Mesendoderm (in vitro differentiated cells): ENCODE measurements around the gene ABHD17A.

Experiments
- DNase-seq: peaks from one replicate; pipeline ENCODE4 v3.0.0; 2013
- H2AK5ac ChIP-seq: 2 replicates; pipeline ENCODE4 v1.6.1; 2013; ENCODE audit warnings: low read length, inconsistent platforms
- H2BK120ac ChIP-seq: 2 replicates; pipeline ENCODE4 v1.6.1; 2013; ENCODE audit warnings: low read depth, mild to moderate bottlenecking, low read length, moderate library complexity, mixed read lengths
- H2BK15ac ChIP-seq: replicated peaks from 2 replicates; pipeline ENCODE4 v1.6.1; 2013; ENCODE audit warnings: low read depth, mild to moderate bottlenecking, moderate library complexity
- H2BK5ac ChIP-seq: 2 replicates; pipeline ENCODE4 v1.6.1; 2013; ENCODE audit warnings: low read length, inconsistent platforms
- H3K18ac ChIP-seq: 2 replicates; pipeline ENCODE4 v1.6.1; 2013; ENCODE audit warnings: mild to moderate bottlenecking, low read length, mixed read lengths
- H3K23ac ChIP-seq: one replicate; pipeline ENCODE4 v1.6.1; 2013; ENCODE audit warnings: low read length
- H3K27ac ChIP-seq: 2 replicates; pipeline ENCODE4 v1.5.1; 2013; ENCODE audit warnings: low read depth, mild to moderate bottlenecking, inconsistent platforms, low read length, moderate library complexity
- H3K27me3 ChIP-seq: 2 replicates; pipeline ENCODE4 v1.6.1; 2013; ENCODE audit warnings: low read length, control low read depth, mild to moderate bottlenecking, inconsistent platforms; ENCODE audit not compliant: insufficient read depth, poor library complexity
- H3K36me3 ChIP-seq: 2 replicates; pipeline ENCODE4 v1.6.1; 2013; ENCODE audit warnings: low read length, inconsistent platforms; ENCODE audit not compliant: control insufficient read depth, insufficient read depth
- H3K4ac ChIP-seq: one replicate; pipeline ENCODE4 v1.6.1; 2013; ENCODE audit warnings: low read depth, mild to moderate bottlenecking, low read length, moderate library complexity
- H3K4me1 ChIP-seq: 2 replicates; pipeline ENCODE4 v1.6.1; 2013; ENCODE audit warnings: low read depth, low read length, inconsistent platforms; ENCODE audit not compliant: control insufficient read depth
- H3K4me2 ChIP-seq: 2 replicates; pipeline ENCODE4 v1.6.1; 2013; ENCODE audit warnings: low read length
- H3K4me3 ChIP-seq: 2 replicates; pipeline ENCODE4 v1.5.1; 2013; ENCODE audit warnings: mild to moderate bottlenecking, low read length
- H3K56ac ChIP-seq: one replicate; pipeline ENCODE4 v1.6.1; 2013; ENCODE audit warnings: low read length
- H3K79me1 ChIP-seq: 2 replicates; pipeline ENCODE4 v1.6.1; 2013; ENCODE audit warnings: low read length, inconsistent platforms
- H3K79me2 ChIP-seq: 2 replicates; pipeline ENCODE4 v1.6.1; 2013; ENCODE audit warnings: mild to moderate bottlenecking, low read length; ENCODE audit not compliant: control insufficient read depth, insufficient read depth
- H3K9ac ChIP-seq: 2 replicates; pipeline ENCODE4 v1.6.1; 2013; ENCODE audit warnings: low read length, inconsistent platforms
- H4K5ac ChIP-seq: one replicate; pipeline ENCODE4 v1.6.1; 2013; ENCODE audit warnings: low read length
- H4K8ac ChIP-seq: one replicate; pipeline ENCODE4 v1.6.1; 2013; ENCODE audit warnings: low read depth, mild to moderate bottlenecking, control low read depth, low read length, moderate library complexity
- WGBS: extraction: QIAGEN DNeasy Blood & Tissue Kit; methylation state at CpG from one replicate; pipeline ENCODE4 v1.1.7; 2013; ENCODE audit warnings: low lambda C conversion rate, missing lambda C conversion rate; ENCODE audit not compliant: insufficient coverage; ENCODE audit errors: extremely low coverage; 5-methylcytosine and 5-hydroxymethylcytosine counted together

Gene ABHD17A

DNA sequence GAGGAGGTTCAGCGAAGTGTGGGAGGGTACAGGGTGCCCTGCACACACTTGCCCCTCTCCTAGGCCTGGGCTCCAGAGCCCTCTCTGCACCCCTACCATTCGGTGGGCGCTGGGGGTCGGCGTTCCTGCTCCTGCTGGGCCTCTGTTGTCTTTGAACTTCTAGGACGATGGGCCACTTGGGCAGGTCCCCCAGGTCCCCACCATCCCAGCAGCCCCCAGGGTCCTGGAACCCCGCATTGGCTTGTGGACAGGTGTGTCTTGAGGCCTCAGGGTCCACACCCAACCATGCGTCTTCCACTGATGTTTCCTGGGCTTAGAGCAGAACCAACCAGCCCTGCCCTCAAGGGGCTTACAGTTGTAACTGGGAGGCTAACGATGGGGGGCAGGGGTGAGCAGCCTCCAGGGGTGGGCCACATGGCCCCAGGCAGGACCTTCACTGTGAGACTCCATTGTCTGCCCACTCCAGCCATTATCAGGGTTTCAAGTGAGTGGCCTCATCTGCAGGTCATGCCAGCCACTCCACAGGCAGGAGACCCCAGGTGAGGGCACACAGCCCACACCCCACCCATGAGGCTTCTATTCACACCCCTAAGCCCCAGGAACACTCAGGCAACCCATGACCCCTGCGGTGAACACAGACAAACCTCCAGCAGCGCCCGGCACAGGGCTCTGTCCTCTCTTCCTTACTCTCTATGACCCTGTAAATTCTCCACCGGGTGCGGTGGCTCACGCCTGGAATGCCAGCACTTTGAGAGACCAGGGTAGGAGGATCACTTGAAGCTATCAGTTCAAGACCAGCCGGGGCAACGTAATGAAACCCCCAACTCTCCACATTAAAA, 19.9 kb downstream of the ABHD17A start:
- peak overlapping the region; percentile 3 for H3K18ac ChIP-seq
- peak overlapping the region; percentile 85 for H3K23ac ChIP-seq
- H3K79me2 ChIP-seq, result peaks cover 21% of the 10 kb centered on the region
- no peaks in the 10 kb centered on the region for H3K36me3 ChIP-seq
- no peak overlapping the region for H2AK5ac ChIP-seq
- no peak overlapping the region for H3K4ac ChIP-seq
- H3K79me1 ChIP-seq, result peaks cover 4% of the 10 kb centered on the region
- no peak for DNase-seq
- no CpG with 5 or more reads among the region's 17 CpGs for WGBS
- peak overlapping the region; percentile 96 for H3K56ac ChIP-seq
- no peaks in the 10 kb centered on the region for H3K27me3 ChIP-seq
- H4K5ac ChIP-seq, result no peak overlapping the region
- no peak overlapping the region for H4K8ac ChIP-seq
- no peak overlapping the region for H3K27ac ChIP-seq
- H3K4me2 ChIP-seq, result peak overlapping the region; percentile 74
- no peak overlapping the region for H2BK120ac ChIP-seq
- peak overlapping the region; percentile 86 for H3K9ac ChIP-seq
- H3K4me1 ChIP-seq, result peaks cover 7% of the 10 kb centered on the region
- no peak overlapping the region for H3K4me3 ChIP-seq
- H2BK15ac ChIP-seq, result no peak overlapping the region
- H2BK5ac ChIP-seq, result no peak overlapping the region

DNA sequence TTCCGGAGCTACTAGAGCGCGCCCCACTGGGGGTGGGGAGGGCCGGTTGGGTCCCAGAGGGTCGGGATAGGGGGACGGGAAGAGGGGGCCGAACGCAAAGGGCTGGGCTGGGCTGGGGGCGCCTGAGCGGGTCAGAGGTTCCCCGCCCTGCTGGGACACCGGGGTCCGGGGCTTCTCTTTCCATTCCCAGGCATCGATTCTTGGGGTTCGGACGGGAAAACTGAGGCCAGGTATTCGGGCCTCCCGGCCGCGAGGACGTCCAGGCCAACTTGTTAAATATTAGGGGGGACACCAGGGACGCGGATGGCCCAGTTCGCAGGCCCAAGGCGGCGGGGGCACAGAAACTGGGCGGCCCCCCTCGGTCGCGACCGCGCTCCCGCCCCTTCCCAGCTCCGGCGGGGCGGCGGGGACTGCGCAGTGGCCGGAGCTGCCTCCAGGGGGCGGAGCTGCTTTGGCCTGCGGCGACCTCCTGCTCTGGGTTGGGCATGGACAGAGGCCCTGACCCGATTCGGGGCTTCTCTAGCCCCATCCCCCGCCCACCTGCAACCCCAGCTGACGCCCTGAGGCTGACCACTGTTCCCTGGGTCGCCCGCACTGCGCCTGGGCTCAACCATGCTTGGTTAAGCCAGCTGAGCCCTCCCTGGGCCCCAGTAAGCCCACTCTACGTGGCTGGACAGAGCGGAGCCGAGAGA, 20.7 kb downstream of the ABHD17A start:
- H4K8ac ChIP-seq, result peak overlapping the region; percentile 82
- H3K79me2 ChIP-seq, result peaks cover 27% of the 10 kb centered on the region
- peak overlapping the region; percentile 94 for H3K9ac ChIP-seq
- H3K18ac ChIP-seq, result peak overlapping the region; percentile 96
- peaks cover 4% of the 10 kb centered on the region for H3K79me1 ChIP-seq
- peak overlapping the region; percentile 74 for H3K4me2 ChIP-seq
- peak overlapping the region; percentile 98 for H3K4ac ChIP-seq
- no peak overlapping the region for H4K5ac ChIP-seq
- H2BK15ac ChIP-seq, result peak overlapping the region; percentile 10
- H3K36me3 ChIP-seq, result no peaks in the 10 kb centered on the region
- WGBS, result no CpG with 5 or more reads among the region's 52 CpGs
- H3K4me1 ChIP-seq, result peaks cover 8% of the 10 kb centered on the region
- H2AK5ac ChIP-seq, result no peak overlapping the region
- H3K27me3 ChIP-seq, result no peaks in the 10 kb centered on the region
- peak overlapping the region; percentile 92 for H3K27ac ChIP-seq
- peak overlapping the region; percentile 85 for H3K23ac ChIP-seq
- H2BK5ac ChIP-seq, result peak overlapping the region; percentile 27
- peak overlapping the region; percentile 96 for H3K56ac ChIP-seq
- DNase-seq, result peak; percentile 83
- peak overlapping the region; percentile 69 for H2BK120ac ChIP-seq
- peak overlapping the region; percentile 54 for H3K4me3 ChIP-seq

DNA sequence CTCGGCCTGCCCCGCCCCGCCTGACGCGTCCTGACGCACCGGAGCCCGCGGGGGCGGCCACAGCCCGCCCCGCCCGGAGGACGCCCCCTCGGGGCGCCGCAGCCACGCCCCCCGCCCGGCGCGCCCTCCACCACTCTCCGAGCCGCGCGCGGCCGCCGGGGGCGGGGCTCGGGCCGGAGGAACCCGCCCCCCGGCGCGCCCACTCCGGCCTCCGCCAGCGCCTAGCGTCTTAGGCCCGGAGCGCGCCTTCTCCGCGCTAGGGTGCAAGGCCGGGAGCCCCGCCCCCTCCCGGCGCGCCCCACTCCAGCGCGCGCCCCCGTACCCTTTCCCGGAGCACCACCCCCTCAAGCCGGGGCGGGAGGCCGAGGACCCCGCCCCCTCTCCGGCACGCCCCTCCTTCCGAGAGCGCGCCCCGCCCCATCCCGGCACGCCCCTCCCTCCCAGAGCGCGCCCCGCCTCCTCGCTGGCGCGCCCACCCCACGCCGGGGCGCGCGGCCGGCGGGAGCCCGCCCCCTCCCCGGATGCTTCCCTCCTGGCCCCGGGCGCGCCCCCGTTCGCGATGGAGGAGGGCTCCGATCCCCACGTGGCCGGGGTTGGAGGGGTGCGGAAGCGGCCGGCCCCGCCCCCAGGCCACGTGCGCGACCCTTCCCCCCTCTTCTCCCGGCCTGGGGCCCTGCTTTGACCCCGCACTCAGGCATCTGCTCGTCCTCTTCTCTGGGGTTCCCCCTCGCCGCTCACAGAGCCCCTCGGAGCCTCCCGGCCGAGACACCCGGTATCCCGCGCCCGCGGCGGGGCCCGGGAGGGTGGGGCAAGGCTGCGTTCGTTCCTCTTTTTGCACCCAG, 21.4 kb downstream of the ABHD17A start:
- peaks cover 10% of the 10 kb centered on the region for H3K4me1 ChIP-seq
- H3K23ac ChIP-seq, result no peak overlapping the region
- WGBS, result no CpG with 5 or more reads among the region's 115 CpGs
- peak overlapping the region; percentile 27 for H2BK5ac ChIP-seq
- H3K79me2 ChIP-seq, result peaks cover 34% of the 10 kb centered on the region
- peak overlapping the region; percentile 98 for H3K4ac ChIP-seq
- peak overlapping the region; percentile 92 for H3K27ac ChIP-seq
- no peaks in the 10 kb centered on the region for H3K36me3 ChIP-seq
- H2BK120ac ChIP-seq, result peak overlapping the region; percentile 69
- no peak overlapping the region for H2AK5ac ChIP-seq
- H4K5ac ChIP-seq, result no peak overlapping the region
- peak overlapping the region; percentile 54 for H3K4me3 ChIP-seq
- peaks cover 6% of the 10 kb centered on the region for H3K79me1 ChIP-seq
- no peaks in the 10 kb centered on the region for H3K27me3 ChIP-seq
- DNase-seq, result peak; percentile 96
- peak overlapping the region; percentile 39 for H3K4me2 ChIP-seq
- H4K8ac ChIP-seq, result peak overlapping the region; percentile 82
- peak overlapping the region; percentile 96 for H3K18ac ChIP-seq
- H3K56ac ChIP-seq, result peak overlapping the region; percentile 93
- peak overlapping the region; percentile 94 for H3K9ac ChIP-seq
- H2BK15ac ChIP-seq, result peak overlapping the region; percentile 10

DNA sequence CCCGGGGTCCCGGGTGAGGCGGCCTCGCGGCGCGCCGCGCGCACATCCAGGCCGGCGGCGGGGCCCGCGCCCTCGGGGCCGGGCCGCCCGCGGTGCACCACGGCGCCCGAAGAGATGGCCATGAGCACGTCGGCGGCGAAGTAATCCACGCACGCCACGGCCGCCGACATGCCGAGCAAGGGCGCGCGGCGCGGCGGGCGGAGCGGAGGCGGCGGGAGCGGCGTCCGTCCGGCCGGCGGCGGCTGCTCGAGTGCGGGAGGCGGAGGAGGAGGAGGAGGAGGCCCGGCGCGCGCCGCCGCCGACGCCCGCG, 22.0 kb downstream of the ABHD17A start, which contains the start of gene KLF16:
KLF16 (minus strand) TSS at position 252 of the 310 bp plus-strand sequence; CDS start at position 170, 82 bp downstream.
- H4K5ac ChIP-seq, result no peak within 1 kb of the TSS
- peak within 1 kb of the TSS; percentile 82 for H4K8ac ChIP-seq
- peak within 1 kb of the TSS; percentile 88 for H3K4me3 ChIP-seq
- DNase-seq, result no peak
- WGBS, result no CpG with 5 or more reads among the region's 63 CpGs
- H3K4me1 ChIP-seq, result peaks cover 10% of the 10 kb centered on the region
- peak within 1 kb of the TSS; percentile 93 for H3K56ac ChIP-seq
- H3K79me2 ChIP-seq, result peaks cover 40% of the 10 kb centered on the region
- H3K9ac ChIP-seq, result peak within 1 kb of the TSS; percentile 94
- H2BK5ac ChIP-seq, result peak within 1 kb of the TSS; percentile 27
- H3K36me3 ChIP-seq, result no peaks in the 10 kb centered on the region
- H2BK120ac ChIP-seq, result peak within 1 kb of the TSS; percentile 69
- peak within 1 kb of the TSS; percentile 92 for H3K27ac ChIP-seq
- H3K4me2 ChIP-seq, result peak within 1 kb of the TSS; percentile 84
- H3K27me3 ChIP-seq, result no peaks in the 10 kb centered on the region
- H3K23ac ChIP-seq, result no peak within 1 kb of the TSS
- H3K79me1 ChIP-seq, result peaks cover 10% of the 10 kb centered on the region
- H2AK5ac ChIP-seq, result no peak within 1 kb of the TSS
- H3K18ac ChIP-seq, result peak within 1 kb of the TSS; percentile 96
- peak within 1 kb of the TSS; percentile 10 for H2BK15ac ChIP-seq
- peak within 1 kb of the TSS; percentile 98 for H3K4ac ChIP-seq

DNA sequence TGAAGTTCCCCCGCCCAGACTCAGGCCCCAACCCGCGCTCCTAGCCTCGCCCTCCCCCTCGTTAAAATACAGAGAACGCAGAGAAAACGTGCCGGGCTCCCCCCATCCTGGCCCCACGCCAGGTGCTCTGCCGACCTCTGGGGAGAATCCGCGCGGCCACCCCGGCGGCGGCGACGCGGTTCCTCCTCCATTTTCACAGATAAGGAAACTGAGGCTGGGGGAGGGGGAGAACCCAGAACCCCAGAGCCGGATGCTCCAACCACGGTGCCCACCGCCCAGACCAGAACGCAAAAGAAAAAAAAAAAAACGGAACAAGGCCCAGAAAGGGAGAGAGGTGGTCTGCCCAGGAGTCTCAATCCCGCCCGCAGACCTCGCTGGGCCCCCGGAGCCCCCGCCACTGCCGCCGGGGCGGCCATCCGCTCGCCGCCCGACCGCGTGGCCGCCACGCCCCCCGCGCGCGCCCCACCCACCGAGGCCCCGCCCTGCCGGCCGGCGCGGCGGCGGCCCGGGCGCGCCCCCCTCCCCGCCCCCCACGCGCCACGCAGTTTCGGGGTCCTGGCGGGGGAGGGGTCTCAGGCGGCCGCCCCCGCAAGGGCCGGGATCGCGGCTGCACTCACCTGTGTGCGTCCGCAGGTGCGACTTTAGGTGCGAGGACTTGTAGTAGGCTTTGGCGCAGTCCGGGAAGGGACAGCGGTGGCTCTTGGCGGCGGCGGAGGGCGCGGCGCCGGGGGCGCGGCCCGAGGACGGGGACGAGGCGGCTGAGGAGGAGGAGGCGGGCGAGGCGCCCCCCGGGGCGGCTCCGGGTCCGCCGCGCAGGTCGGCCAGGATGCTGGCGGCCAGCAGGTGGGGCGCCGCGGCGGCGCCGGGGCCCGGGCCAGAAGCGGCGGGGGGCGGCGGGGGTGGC, 22.6 kb downstream of the ABHD17A start:
- Histone ChIP-seq H3K79me1 (peaks cover 13% of the 10 kb centered on the region), H2BK5ac (no peak overlapping the region), H3K36me3 (no peaks in the 10 kb centered on the region), H3K27me3 (no peaks in the 10 kb centered on the region), H2BK15ac (no peak overlapping the region), H2BK120ac (no peak overlapping the region), H4K8ac (no peak overlapping the region), H3K4me3 (peak overlapping the region; percentile 88), H3K9ac (peak overlapping the region; percentile 90), H3K27ac (peak overlapping the region; percentile 80), H3K4ac (peak overlapping the region; percentile 40), H3K23ac (no peak overlapping the region), H3K18ac (peak overlapping the region; percentile 81), H3K4me2 (peak overlapping the region; percentile 84), H3K79me2 (peaks cover 46% of the 10 kb centered on the region), H4K5ac (no peak overlapping the region), H2AK5ac (no peak overlapping the region), H3K4me1 (peaks cover 12% of the 10 kb centered on the region), H3K56ac (peak overlapping the region; percentile 90)
- peak; percentile 65 for DNase-seq
- WGBS, result no CpG with 5 or more reads among the region's 109 CpGs
